GM12891 (cell line): ENCODE results near the gene VEZT.

Experiments
- POLR2A ChIP-seq: IDR thresholded peaks from 2 replicates; pipeline ENCODE4 v1.6.1; 2011; ENCODE audit warnings: low read depth, low read length, control low read depth
- POLR2AphosphoS5 ChIP-seq: IDR thresholded peaks from 2 replicates; pipeline ENCODE4 v1.6.1; 2011; ENCODE audit warnings: low read depth, low read length, control low read depth
- TAF1 ChIP-seq: IDR thresholded peaks from 2 replicates; pipeline ENCODE4 v1.6.1; 2011; ENCODE audit warnings: low read depth, low read length, control low read depth

- TF ChIP-seq POLR2A, result no peak
- TF ChIP-seq TAF1, result no peak
- TF ChIP-seq POLR2AphosphoS5, result no peak
These were observed 12.5 kb upstream of the VEZT start for GRCh38 chr12:95205016-95205624.
